GM12878 (cell line): ENCODE measurements around the gene CTRB1. TPM values are rescaled to one million over a fixed set of nuclear protein-coding genes. Genes with fewer than 3 reads are reported as not detected.

Experiments used
- BCL11A ChIP-seq: IDR thresholded peaks from 2 replicates; pipeline ENCODE4 v1.6.1; 2011; ENCODE audit warnings: low read depth, low read length
- ETV6 ChIP-seq, 2 experiments: fragments of 450-650 bp in 1 of 2; IDR thresholded peaks in 1 of 2; conservative IDR thresholded peaks in 1 of 2; 2 replicates each; pipeline ENCODE4 v1.6.1; 2014; ENCODE audit warnings: antibody characterized with exemption in 1 of 2, borderline replicate concordance in 1 of 2, low read depth in 1 of 2, mild to moderate bottlenecking in 1 of 2, moderate library complexity in 1 of 2
- SUPT20H ChIP-seq: IDR thresholded peaks from 2 replicates; pipeline ENCODE4 v1.6.1; 2011; ENCODE audit warnings: low read depth, mild to moderate bottlenecking, low read length, moderate library complexity, borderline replicate concordance; ENCODE audit not compliant: control insufficient read depth
- YY1 ChIP-seq: IDR thresholded peaks from 2 replicates; pipeline ENCODE4 v1.6.1; 2011; ENCODE audit warnings: low read depth, mild to moderate bottlenecking, low read length
- polyA plus RNA-seq, 11 experiments: library from polyadenylated mRNA; depleted of rRNA in 4 of 11; unstranded in 6 of 11; stranded (reverse) in 5 of 11; fragments of >200 nt; fragmentation: Nextera tagmentation in 4 of 11; fragmentation: Illumina TruSeq in 1 of 11; extraction: Ambion mirVana in 4 of 11; extraction: Trizol in 1 of 11; gene quantifications; 1 replicate in 1 of 11; 2 replicates in 10 of 11; pipeline versions ENCODE4 v1.2.1 to v1.2.3, GENCODE V29; 2011 to 2016; ENCODE audit warnings: inconsistent platforms in 2 of 11, missing spikeins in 2 of 11, low read depth in 1 of 11
- total RNA-seq, 4 experiments: library from RNA; depleted of rRNA in 3 of 4; stranded (reverse); fragments of >200 nt in 3 of 4; fragmentation: Illumina TruSeq in 1 of 4; extraction: Trizol in 1 of 4; gene quantifications; 2 replicates each; pipeline versions ENCODE4 v1.2.1 to v1.2.3, GENCODE V29; 2013 to 2021
- TF ChIP-seq, protein P1 (sequence below): IDR thresholded peaks from 2 replicates; pipeline ENCODE4 v1.6.1; 2012; ENCODE audit warnings: low read length, inconsistent platforms
- TF ChIP-seq, protein P2 (sequence below): fragments of 450-650 bp; IDR thresholded peaks from 2 replicates; pipeline ENCODE4 v1.6.1; 2017; ENCODE audit warnings: borderline replicate concordance
- TF ChIP-seq, protein P3 (sequence below): fragments of 450-650 bp; IDR thresholded peaks from 2 replicates; pipeline ENCODE4 v1.6.1; 2018; ENCODE audit warnings: mild to moderate bottlenecking, low read depth, moderate library complexity; ENCODE audit not compliant: partially characterized antibody

Gene CTRB1
- total and polyA plus RNA-seq, 10 of the 15 experiments (the other 5 are each of a cell fraction or from before 2014, with no cell fraction given), result 0.28 to 4.4 TPM; not detected in 8

DNA sequence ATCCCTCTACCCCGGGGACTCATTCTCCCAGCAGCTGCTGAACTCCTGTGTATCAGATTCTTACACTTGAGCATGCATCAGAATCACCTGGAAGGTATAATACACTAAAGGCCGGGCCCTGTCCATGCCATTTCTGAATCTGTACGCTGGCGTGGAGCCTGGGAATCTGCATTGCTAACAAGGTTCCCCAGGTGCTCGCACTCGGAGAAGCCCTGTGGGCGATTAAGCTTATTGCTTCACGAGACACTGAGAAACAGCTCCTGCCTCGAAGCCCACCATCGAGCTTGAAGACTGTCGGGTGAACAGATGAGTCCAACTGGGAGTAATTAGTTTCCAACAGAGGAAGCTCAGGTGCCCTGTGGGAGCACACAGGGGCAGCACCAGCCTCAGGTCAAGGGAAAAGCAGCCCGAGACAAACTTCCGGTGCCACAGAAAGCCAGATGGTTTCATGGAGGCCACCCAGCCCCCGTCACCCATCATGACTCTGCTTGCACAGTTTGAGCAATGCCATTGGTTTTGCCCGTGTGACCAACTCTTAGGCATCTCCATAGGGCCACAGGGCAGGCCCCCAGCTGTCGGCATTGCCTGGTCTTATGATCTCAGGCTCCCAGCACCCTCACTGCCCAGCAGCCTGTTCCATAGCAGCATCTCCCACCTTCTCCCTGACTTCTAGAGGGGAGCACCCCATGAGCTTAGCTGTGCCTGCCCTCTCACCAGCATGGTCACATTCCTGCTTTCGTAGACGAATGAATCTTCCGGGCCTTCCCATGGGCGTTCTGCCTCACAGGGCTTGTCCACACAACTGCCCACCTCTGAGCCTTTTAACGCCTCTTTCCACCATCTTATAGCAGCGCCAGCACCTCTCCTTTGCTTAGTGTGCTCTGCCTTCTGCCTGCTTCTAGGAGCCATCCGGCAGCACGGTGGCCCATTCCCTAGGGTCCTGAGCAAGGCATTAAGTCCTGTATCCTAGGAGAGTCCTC, 22.7 kb upstream of the CTRB1 start (continued):
- TF ChIP-seq, protein P1, sequence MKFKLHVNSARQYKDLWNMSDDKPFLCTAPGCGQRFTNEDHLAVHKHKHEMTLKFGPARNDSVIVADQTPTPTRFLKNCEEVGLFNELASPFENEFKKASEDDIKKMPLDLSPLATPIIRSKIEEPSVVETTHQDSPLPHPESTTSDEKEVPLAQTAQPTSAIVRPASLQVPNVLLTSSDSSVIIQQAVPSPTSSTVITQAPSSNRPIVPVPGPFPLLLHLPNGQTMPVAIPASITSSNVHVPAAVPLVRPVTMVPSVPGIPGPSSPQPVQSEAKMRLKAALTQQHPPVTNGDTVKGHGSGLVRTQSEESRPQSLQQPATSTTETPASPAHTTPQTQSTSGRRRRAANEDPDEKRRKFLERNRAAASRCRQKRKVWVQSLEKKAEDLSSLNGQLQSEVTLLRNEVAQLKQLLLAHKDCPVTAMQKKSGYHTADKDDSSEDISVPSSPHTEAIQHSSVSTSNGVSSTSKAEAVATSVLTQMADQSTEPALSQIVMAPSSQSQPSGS, result no peak
- TF ChIP-seq ETV6 (conservative IDR thresholded peaks at IDR 0.05 in 1 of 2, IDR thresholded peaks at IDR 0.05 in 1 of 2; ENCODE audit: borderline replicate concordance in 1 of 2, low read depth in 1 of 2) (no peak), SUPT20H (no peak), YY1 (no peak), BCL11A (no peak)
- TF ChIP-seq, protein P2, sequence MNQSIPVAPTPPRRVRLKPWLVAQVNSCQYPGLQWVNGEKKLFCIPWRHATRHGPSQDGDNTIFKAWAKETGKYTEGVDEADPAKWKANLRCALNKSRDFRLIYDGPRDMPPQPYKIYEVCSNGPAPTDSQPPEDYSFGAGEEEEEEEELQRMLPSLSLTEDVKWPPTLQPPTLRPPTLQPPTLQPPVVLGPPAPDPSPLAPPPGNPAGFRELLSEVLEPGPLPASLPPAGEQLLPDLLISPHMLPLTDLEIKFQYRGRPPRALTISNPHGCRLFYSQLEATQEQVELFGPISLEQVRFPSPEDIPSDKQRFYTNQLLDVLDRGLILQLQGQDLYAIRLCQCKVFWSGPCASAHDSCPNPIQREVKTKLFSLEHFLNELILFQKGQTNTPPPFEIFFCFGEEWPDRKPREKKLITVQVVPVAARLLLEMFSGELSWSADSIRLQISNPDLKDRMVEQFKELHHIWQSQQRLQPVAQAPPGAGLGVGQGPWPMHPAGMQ, result no peak
- TF ChIP-seq, protein P3, sequence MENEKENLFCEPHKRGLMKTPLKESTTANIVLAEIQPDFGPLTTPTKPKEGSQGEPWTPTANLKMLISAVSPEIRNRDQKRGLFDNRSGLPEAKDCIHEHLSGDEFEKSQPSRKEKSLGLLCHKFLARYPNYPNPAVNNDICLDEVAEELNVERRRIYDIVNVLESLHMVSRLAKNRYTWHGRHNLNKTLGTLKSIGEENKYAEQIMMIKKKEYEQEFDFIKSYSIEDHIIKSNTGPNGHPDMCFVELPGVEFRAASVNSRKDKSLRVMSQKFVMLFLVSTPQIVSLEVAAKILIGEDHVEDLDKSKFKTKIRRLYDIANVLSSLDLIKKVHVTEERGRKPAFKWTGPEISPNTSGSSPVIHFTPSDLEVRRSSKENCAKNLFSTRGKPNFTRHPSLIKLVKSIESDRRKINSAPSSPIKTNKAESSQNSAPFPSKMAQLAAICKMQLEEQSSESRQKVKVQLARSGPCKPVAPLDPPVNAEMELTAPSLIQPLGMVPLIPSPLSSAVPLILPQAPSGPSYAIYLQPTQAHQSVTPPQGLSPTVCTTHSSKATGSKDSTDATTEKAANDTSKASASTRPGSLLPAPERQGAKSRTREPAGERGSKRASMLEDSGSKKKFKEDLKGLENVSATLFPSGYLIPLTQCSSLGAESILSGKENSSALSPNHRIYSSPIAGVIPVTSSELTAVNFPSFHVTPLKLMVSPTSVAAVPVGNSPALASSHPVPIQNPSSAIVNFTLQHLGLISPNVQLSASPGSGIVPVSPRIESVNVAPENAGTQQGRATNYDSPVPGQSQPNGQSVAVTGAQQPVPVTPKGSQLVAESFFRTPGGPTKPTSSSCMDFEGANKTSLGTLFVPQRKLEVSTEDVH, result no peak
